ENCODE data around the gene PTBP3.
"Not testable (repeated sequence)": the region's sequence is repeated elsewhere in the genome, so short reads cannot be mapped to it uniquely, and the experiment has no call there.

PTBP3 gene, protein sequence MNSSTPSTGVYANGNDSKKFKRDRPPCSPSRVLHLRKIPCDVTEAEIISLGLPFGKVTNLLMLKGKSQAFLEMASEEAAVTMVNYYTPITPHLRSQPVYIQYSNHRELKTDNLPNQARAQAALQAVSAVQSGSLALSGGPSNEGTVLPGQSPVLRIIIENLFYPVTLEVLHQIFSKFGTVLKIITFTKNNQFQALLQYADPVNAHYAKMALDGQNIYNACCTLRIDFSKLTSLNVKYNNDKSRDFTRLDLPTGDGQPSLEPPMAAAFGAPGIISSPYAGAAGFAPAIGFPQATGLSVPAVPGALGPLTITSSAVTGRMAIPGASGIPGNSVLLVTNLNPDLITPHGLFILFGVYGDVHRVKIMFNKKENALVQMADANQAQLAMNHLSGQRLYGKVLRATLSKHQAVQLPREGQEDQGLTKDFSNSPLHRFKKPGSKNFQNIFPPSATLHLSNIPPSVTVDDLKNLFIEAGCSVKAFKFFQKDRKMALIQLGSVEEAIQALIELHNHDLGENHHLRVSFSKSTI

DNA sequence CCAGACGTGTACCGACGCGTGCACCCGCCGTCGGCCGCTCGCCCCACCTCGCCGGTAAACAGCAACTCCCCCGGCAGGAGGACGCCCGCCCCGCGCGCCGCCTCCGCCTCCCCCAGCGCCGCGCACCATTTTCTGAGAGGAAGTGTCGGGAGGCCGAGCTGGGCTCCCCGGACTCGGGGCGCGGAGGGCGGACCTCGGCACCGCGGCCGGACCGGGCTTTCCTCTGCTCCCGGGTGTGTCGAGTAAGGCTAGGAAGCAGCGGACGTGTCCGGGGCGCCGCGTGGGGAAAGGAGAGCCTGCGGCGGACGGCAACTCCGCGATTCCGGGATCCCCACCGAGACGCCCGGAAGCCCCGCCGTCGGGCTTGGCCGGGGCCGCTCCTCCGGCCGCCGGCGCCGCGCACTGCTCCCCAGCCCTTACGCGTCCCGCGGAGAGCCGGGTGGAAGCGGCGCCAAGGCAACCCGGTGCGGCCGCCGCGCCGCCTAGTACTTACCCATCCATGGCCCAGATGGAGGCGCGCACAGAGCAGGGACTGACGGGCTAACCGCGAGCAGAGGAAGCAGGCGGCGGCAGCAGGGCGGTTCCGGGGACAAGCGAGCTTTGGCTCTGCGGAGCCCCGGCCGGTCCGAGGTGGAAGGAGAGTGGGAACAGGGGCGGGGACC, at the start of gene PTBP3:
Gene PTBP3, minus strand, starts transcription at position 643 of the 662 bp plus-strand sequence. CDS start 35,754 bp downstream, outside the sequence.
- peak; percentile 77 for DNase-seq

DNA sequence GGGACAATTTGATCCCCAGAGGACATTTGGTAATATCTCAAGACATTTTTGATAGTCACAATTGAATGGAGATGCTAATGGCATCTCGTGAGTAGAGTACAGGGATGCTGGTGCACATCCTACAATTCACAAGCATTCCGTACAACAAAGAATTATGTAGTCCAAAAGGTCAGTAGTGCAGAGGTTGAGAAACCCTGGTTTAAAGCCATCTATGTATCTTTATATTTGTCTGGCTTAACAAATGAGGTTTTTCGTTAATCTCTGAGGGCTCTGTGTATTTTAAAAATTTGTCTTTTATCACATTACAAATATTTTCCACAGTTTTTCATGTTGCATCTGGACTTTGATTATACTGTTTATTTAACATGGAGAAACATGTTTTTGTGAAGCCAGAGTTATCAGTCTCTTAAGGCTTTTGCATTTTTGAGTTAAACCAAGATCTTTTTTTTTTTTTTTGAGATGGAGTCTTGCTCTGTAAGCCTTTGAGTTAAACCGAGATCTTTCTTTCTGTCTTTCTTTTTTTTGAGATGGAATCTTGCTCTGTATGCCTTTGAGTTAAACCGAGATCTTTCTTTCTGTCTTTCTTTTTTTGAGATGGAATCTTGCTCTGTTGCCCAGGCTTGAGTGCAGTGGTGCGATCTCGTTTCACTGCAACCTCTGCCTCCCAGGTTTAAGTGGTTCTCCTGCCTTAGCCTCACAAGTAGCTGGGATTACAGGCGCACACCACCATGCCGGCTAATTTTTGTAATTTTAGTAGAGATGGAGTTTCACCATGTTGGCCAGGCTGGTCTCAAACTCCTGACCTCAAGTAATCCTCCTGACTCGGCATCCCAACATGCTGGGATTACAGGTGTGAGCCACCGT, 49.3 kb upstream of the PTBP3 start:
- DNase-seq: no peak

GRCh38 chr9:112382066-112382465, 48.6 kb upstream of the PTBP3 start:
- no peak for DNase-seq

DNA sequence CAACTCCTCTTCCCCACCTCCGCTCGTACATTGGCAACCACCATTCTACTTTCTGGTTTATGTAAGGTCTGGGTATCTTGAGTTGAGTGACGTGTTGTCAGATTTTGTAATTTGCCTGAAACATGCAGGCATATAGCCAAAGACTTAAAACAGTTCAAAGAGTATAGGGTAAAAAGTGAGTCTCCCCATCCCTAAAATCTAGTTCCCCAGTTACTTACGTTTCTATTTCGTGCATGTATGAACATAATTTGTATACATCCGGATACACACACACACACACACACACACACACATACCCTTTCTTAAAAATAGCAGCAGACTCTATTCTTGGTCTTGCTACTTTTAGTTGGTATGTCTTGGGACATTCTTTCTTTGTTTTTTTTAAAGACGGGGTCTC, 47.4 kb upstream of the PTBP3 start:
- DNase-seq: no peak

DNA sequence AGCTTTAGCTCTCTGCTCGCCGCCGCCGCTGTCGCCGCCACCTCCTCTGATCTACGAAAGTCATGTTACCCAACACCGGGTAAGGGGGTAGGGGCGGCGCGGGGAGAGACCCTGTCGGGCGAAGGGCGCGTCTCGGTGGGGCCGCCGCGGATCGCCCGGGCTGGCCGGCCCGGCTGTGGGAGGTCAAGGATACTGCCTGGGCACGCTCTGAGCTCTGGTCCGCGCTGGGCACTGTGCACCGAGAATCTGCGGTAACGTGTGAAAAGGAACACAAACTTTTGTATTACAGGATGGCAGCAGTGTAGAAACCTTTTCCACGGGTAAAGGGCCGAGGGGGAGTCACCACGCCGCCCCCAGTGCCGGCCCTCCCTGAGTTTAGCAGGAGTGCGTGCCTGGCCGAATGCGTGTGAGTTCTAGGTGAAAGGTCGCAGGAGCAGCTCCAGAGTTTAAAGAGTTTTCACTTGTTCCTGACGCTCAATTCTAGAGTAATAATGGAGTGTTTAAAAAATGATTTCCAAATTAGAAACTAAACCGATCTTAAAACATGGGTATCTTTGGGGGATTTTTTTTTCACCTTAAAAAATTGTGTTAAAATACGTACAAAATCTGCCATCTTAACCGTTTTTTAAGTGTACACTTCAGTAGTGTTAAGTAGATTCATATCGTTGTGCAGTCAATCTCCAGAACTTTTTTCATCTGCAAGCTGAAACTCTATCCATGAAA, 46.8 kb upstream of the PTBP3 start, which contains the start of gene HSDL2:
Gene HSDL2, plus strand, starts transcription at position 7 of the 723 bp plus-strand sequence. Its CDS starts 56 bp downstream, at position 63.
- DNase-seq: no peak

- peak; percentile 98 for DNase-seq
Measured at GRCh38 chr9:112379177-112380101, 46.0 kb upstream of the PTBP3 start.

- peak; percentile 37 for DNase-seq
Measured at GRCh38 chr9:112378328-112379176, 45.1 kb upstream of the PTBP3 start.

- no peak for DNase-seq
Measured at GRCh38 chr9:112377684-112378327, 44.4 kb upstream of the PTBP3 start.

- no peak for DNase-seq
Measured at GRCh38 chr9:112377087-112377486, 43.7 kb upstream of the PTBP3 start.

GRCh38 chr9:112375361-112375760, 41.9 kb upstream of the PTBP3 start:
- DNase-seq: no peak

DNA sequence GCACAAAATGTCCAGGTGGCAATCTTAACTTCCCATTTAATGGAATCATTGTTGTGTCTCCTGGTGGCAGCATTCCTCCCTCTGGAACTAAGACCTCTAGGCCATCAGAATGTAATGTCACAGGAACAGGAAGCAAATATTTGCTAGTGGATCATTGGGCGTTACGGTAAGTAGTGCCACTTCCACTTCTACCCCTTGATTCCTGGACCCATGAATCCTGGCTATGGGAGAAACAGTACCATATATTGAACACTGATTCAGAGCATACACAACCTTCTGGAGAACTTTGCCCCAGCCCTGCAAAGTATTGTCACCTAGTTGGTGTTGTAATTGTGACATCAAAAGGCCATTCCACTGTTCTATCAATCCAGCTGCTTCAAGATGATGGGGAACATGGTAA, 40.8 kb upstream of the PTBP3 start:
- not testable (repeated sequence) for DNase-seq

DNA sequence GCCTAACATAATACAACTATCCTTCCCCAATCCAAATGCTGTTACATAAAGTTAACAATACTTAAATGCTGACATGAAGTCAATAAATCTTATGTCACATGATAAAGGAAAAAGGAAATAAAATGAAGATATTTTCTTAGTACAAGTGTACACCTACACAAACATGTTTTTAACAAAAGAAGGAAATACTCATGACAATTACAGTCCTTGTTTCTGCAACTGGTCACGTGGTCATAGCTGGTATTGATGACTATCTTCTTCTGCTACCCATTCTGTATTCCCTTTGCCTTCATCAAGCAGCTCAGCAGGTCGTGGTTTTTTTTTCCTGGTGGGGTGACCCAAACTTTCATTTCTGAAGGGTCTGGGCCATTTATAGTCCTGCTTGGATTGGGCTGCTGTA, 40.2 kb upstream of the PTBP3 start:
- not testable (repeated sequence) for DNase-seq

DNA sequence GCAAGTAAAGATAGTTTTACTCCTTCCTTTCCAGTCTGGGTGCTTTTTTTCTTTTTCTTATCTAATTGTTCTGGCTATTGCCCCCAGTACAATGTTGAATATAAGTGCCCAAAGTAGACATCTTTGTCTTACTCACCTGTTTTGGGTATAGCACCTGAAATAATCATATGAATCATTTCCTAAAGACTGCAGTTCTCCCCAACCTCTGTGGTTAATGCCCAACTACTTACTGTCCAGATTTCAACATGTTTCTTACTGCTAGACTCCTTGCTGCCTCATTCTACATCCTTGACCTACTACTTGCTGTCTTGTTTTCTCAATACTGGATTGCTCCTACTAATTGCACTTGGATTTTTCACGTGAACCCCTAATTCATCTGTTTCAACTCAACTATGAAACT, 37.6 kb upstream of the PTBP3 start:
- DNase-seq: no peak

- DNase-seq: no peak
Measured at GRCh38 chr9:112369817-112370216, 36.4 kb upstream of the PTBP3 start.

DNA sequence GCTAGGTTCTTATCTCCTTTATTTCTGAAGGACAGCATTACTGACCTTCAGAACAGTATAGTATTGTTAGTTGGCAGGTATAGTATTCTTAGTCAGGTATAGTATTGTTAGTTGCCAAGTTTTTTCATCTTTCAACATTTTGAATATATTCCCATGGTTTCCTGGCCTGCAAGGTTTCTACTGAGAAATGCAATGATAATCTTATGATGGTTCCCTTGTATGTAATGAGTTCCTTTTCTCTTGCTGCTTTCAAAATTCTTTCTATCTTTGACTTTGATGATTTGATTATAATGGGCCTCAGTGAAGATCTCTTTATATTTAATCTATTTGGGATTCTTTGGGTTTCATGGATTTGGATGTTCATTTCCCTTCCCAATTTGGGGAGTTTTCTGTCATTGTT, 34.0 kb upstream of the PTBP3 start:
- no peak for DNase-seq

GRCh38 chr9:112366591-112366990, 33.2 kb upstream of the PTBP3 start:
- DNase-seq: no peak

DNA sequence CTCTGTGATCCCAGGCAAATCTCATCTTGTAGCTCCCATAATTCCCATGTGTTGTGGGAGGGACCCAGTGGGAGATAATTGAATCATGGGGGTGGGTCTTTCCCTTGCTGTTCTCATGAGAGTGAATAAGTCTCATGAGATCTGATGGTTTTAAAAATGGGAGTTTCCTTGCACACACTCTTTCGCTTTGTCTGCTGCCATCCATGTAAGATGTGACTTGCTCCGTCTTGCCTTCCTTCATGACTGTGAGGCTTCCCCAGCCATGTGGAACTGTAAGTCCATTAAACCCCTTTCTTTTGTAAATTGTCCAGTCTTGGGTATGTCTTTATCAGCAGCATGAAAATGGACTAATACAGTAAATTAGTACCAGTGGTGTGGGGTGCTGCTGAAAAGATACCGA, 31.8 kb upstream of the PTBP3 start:
- DNase-seq: not testable (repeated sequence)

DNA sequence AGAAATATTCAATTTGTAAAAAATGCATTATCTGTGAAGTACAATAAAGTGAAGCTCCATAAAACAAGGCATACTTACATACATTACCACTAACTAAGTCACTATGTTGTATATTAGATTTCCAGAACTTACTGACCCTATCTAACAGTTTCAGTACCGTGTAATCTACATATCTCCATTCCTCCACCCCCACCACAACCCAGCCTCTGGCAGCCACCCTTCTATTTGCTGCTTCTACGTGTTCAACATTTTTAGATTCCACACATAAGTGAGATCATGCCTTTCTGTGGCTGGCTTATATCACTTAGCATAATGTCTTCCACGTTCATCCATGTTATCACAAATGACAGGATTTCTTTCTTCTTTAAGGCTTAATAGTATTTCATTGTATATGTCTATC, 31.3 kb upstream of the PTBP3 start:
- DNase-seq: no peak

DNA sequence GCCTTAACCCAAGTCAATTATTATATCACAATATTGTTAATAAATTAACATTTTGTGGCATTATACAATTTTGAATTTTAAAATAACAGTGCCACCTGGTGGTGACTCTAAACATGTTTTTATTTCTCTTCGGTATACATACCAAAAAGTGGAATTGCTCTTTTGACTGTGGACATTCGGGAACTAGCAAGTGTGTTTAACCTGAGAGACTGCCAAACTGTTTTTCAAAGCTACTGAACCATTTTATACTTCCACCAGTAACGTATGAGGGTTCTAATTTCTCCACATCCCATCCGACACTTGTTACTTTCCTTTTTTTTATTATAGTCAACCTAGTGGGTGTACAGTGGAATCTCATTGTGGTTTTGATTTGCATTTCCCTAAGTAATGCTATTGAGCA, 28.2 kb upstream of the PTBP3 start:
- no peak for DNase-seq
